GM21390 (cell line): ENCODE measurements around the gene NFKBIZ.

Experiments
- ATAC-seq: cut with Tn5 transposase; IDR thresholded peaks from one replicate; pipeline ENCODE4 v1.9.1; 2021; ENCODE audit not compliant: unreplicated experiment

NFKBIZ gene, protein sequence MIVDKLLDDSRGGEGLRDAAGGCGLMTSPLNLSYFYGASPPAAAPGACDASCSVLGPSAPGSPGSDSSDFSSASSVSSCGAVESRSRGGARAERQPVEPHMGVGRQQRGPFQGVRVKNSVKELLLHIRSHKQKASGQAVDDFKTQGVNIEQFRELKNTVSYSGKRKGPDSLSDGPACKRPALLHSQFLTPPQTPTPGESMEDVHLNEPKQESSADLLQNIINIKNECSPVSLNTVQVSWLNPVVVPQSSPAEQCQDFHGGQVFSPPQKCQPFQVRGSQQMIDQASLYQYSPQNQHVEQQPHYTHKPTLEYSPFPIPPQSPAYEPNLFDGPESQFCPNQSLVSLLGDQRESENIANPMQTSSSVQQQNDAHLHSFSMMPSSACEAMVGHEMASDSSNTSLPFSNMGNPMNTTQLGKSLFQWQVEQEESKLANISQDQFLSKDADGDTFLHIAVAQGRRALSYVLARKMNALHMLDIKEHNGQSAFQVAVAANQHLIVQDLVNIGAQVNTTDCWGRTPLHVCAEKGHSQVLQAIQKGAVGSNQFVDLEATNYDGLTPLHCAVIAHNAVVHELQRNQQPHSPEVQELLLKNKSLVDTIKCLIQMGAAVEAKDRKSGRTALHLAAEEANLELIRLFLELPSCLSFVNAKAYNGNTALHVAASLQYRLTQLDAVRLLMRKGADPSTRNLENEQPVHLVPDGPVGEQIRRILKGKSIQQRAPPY

DNA sequence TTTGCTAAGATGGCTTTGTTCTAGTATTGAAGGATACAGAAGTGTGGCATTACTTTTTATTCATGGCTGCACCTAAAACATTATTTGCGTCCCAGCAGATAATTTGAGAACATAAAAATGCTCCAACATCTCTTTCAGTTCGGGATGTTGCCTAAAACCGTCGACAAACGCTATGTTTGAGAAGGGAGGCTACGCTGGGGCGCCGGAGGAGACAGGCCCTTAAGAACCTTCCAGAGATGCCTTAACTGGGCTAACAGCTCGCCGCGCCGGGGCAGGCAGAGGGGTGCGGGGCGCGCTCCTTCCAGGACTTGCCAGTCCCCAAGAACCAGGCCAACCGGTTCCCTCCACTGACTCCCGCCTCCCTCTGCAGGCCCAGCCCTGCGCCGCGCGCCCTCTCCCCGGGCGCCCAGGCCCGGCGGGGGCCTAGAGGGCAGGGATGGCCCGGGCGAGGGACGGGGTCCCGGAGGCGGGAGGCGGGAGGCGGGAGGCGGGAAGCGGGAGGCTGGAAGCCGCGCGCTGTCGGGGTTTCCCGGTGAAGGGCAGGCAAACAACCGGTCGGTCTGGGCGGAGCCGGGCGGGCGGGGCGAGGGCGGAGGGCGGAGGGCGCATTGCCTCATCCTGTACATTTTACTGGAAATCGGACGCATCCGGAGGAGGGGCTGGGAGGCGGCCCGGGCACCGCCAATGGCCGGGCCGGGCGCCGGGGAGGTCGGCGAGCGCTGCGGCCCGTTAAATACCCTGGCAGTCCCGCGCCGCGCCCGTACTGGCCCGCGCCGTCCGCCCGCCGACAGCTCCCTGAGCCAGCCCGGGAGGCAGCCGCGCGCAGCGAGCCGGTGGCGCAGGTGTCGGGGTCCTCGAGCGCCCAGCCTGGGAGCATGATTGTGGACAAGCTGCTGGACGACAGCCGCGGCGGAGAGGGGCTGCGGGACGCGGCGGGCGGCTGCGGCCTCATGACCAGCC, at the start of gene NFKBIZ:
Gene NFKBIZ, plus strand, starts transcription at position 761 of the 960 bp plus-strand sequence. Its CDS starts 115 bp downstream, at position 876.
- peak; percentile 77 for ATAC-seq

DNA sequence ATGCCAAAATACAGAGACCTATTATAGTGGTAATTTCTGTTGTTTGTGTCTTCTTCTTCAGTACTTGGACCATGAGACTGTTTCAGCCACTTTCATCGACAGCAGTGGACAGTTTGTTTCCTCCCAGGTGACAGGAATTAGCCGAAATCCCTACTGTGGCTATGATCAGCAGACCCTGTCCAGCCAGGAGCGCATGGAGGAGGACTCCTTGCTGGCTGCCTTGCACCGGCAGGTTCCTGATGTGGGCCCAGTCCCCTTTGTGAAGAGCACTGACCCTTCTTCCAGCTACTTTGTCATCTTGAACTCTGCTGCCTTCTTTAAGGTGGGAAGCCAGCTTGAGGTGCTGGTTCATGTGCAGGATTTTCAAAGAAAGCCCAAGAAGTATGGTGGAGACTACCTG, 48.1 kb upstream of the NFKBIZ start:
- no peak for ATAC-seq

DNA sequence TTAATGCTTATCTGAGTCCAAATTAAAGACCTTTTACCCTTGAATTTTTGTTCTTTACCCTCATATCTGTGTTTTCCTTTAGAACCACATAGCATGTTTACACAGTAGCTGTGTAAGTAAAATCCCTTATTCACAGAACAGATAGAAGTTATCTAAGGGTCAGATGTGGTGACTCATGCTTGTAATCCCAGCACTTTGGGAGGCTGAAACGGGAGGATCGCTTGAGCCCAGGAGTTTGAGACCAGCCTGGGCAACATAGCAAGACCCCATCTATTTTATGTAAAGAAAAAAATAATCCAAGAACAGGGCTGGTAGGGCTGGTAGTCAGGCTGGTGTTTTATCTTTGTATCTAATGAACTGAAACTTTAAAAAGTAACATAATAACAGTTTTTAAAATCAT, 47.1 kb upstream of the NFKBIZ start:
- no peak for ATAC-seq

DNA sequence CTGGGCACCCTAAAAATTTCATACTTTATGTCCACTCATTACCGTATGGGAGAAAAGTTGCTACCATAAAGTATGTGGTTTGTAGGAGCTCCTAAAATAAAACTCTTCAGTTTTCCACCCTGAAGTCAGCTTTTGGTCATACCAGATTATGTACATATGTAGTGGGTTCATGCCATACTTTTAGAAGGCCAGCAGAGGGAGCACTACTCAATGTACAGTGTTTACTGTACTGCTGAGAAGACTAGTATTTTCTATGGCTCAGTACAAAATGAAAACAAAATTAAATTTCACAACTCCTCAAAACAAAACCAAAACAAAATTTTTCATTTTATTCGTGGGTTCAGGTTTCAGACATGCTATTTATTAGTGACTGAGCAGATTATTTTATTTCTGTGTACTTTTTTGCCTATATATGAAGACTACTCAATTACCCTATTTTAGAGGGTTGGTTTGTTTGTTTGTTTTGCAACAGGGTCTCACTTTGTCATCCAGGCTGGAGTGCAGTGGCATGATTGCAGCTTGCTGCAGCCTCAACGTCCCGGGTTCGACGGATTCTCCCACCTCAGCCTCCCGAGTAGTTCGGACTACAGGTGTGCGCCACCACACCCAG, 46.0 kb upstream of the NFKBIZ start:
- ATAC-seq: peak; percentile 96

DNA sequence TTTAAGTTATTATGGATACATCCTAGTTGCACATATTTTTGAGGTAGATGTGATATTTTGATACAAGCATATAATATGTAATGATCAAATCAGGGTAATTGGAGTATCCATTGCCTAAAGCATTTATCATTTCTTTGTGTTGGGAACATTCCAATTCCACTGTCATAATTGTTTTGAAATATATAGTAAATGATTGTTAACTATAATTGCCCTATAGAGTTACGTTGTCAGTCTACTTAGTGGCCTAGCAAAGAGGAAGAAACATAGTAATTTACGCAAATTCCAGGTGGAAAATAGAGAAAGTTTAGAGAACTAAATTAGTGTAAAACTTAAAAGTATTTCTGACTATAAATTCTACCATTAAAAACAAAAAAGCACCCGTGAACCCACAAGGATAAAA, 45.4 kb upstream of the NFKBIZ start:
- ATAC-seq: no peak

DNA sequence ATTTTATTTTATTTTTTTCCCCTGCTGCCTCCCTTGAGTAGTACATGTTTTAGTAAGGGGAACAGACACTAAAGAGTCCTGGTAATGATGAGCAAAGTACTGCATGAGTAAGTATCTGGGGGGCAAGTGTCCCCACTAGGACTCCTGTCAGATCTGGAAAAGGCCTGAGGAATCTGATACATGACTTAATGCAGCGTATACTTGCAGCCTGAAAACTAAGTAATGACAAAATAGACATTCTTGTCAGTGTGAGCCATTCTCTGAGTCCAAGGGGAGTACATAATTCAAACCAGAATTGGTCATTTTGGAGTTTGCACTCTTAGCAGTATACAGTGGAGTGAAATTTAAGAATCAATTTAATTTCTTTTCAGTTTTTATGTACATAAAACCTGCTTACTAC, 42.8 kb upstream of the NFKBIZ start:
- no peak for ATAC-seq

DNA sequence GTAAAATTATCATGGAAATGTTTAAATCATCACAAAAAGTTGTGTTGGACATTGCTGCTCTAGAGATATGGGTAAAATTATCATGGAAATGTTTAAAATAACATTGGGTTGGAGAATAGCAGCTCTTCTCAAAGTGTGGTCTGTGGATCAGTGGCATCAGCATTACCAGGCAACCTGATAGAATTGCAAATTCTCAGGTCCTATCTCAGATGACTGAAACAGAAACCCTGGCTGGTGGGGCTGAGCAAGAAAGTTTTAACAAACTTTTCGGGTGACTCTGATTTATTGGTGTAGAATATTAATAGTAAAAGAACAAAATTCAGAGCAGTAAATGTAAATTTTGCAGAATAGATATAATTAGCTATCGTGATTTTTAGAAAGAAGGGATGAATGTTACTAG, 41.4 kb upstream of the NFKBIZ start:
- peak; percentile 63 for ATAC-seq

DNA sequence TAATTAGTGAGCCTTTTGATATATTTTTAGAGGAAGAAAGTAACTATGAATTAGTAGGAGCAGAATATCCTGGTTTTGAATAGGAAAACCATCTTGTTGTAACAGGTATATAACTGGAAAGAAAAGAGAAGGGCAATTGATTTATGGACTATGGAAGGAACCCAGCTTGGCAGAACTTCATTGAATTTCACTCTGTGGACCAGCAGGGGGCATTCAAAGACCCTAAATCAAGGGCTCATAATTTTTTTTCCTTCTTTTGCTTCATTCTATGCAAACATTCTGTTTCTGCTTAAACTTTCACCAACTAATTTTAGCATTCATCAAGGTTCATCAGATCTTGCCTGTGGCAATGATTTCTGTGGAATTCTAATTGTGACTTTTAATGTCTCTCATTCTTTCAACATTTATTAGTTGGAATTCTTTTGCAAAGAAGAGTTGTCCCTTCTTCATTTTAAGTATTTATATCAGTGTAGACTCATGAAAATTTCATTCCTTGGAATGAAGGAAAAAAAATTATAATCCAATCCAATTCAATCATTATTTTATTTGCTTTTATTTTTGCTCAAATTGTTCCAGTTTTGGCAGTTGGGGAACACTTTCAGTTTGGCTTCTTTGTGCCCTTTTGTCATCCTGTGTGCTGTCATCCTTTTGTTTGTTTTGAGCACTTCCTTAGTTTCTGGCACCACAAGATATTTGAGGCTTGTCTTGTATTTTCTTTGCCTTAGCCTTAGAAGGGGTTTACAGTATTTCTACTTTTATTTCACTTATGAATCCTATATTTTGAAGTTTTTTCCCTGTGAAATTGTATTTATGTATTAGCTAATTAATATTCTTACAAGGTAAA, 39.9 kb upstream of the NFKBIZ start:
- no peak for ATAC-seq

DNA sequence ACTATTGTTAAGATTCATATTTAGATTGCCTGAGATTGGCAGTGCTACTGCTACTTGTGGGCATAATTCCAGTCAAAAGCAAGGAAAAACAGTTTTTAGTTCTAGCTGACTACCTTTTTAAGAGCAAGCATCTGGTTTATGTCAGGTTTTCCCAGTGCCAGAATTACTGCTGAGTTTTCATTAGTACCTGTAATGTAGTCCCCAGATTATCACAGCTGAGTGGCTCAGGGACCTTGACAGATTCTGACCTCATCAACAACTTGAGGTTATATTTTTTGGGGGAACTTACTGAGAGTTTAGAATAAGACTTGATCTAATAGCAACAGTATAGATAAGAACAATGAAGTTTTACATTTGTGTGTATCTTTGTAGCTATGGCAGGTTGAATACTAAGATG, 39.3 kb upstream of the NFKBIZ start:
- no peak for ATAC-seq

DNA sequence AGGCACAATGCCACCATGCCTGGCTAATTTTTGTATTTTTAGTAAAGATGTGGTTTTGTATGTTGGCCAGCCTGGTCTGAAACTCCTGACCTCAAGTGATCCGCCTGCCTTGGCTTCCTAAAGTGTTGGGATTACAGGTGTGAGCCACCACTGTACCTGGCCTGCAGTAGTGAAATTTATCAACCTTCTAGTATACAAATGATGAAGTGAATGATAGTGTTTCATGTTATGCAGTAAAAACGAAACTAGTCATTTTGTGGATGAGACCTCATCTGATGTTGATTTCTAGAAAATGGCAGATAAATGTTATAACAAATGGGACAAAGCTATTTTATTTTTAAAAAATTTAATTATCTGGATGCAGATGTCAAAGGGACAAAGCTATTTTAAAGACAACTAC, 37.4 kb upstream of the NFKBIZ start:
- no peak for ATAC-seq

DNA sequence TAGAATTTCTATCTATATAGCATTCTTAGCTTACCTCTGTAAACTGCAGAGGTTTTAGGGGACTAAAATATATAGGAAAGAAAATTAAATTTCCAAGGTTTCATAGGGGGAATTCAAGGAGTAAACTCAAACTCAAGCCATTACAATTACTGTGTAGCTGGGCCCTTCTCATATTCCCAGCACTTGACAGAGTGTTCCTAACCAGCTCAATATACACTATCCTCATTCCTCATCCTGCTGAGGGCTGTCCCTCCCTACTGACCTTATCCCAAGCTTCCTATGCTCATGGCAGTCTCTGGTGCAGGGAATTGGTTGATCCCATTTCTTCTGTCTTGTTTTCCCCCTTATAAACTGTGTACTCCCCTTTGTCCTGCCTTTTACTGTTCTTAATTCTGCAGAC, 36.4 kb upstream of the NFKBIZ start:
- no peak for ATAC-seq

DNA sequence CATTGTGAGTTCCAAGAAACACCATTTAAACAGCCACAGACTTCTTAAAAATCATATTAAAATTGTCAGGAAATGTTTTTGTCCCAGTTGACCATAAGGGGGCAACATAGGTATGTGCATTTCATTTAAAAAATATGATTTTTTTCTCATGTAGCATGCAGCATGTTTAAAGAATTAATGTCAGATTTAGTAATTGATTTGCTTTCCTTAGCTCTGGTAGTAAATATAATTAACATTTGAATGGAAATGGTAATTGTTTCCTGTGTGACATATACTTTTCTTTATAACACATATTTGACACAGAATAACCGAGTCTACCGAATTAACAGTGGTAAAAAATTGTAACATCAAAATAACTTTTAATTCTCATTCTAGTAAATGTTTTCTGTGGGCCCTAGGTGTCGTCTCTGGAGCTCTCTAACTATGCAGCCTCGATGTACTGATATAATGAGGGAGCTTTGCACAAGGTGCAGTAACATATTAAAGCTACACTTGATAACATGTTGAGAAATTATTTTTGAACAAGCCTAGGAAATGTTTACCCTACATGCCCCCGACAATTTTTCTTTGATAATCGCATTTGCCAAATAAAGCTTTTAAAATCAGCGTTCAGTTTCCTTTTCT, 35.4 kb upstream of the NFKBIZ start:
- no peak for ATAC-seq

DNA sequence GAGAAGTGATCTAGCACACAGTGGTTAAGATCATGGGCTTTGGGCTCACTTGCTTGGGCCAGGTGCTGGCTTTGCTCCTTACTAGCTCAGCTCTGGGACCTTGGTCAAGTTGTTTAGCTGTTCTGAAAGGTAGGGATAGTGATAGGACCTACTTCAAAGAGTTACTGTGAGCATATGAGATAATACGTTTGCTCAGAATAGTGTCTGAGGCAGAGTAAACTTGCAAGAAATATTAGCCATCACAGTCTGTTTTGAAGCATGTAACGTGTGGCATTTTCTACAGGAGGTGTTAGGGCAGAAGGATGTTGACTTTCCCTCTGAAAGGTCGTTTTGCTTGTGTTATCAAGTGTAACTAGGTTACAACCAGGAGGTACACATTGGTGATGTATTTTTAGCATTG, 34.5 kb upstream of the NFKBIZ start:
- ATAC-seq: no peak

DNA sequence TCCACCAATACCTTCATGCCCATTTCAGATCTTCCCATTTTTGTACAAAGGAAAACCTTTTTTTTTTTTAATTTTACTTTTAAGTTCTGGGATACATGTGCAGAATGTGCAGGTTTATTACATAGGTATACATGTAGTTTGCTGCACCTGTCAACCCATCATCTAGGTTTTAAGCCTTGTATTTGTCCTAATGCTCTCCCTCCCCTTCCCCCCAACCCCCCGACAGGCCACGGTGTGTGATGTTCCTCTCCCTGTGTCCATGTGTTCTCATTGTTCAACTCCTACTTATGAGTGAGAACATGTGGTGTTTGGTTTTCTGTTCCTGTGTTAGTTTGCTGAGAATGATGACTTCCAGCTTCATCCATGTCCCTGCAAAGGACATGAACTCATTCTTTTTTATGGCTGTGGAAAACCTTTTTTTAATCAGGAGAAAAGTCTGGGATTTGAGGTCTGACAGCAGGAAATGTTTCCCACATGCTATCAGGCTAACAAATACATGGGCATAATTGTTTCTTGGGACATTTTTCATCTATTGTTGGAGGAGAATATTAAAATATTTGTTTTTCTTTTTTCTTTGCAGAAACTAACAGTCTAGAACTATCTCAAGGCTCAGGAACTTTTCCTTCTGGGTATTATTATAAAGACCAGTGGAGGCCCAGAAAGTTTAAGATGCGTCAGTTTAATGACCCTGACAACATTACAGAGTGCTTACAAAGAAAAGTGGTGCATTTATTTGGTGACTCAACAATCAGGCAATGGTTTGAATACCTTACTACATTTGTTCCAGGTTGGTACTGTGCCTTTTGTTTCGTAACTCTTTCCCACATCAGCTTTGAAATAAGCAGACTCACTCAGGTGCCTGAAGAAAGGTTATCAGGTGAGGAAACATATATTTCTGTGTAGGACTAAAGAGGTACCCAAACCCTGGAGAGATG, 32.8 kb upstream of the NFKBIZ start:
- ATAC-seq: no peak

DNA sequence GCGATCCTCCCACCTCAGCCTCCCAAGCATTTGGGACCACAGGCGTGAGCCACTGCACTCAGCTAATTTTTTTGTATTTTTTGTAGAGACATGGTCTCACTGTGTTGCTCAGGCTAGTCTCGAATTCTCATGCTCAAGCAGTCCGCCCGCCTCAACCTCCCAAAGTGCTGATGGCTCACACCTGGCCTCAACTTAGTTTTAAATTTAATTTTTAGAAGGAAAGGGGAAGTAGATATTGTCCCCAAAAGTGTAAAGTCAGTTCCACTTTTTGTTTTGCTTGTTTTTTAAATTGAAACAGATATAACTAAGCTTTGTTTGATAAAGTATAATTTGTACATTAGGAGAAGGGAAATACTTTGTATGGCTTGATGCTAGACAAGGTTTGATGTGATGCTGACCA, 31.3 kb upstream of the NFKBIZ start:
- ATAC-seq: no peak

DNA sequence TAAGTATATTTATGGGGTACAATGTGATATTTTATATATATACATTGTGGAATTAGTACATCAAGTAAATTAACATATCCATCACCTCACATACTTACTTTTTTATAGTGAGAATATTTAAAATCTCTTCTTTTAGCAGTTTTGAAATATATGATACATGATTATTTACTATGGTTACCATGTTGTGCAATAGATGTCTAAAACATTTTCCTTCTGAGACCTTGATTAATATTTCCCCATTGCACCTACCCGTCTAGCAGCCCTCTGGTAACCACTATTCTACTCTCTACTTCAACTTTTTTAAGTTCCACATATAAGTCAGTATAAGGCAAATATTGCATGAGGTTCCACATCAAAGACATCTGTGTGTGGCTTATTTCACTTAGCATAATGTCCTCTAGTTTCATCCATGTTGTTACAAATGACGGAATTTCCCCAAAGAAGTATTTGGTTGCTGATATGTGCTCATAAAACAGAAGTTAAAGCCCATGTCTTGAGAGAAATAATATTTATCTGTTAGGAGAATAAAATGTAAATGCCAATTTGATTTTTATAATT, 29.6 kb upstream of the NFKBIZ start:
- no peak for ATAC-seq

DNA sequence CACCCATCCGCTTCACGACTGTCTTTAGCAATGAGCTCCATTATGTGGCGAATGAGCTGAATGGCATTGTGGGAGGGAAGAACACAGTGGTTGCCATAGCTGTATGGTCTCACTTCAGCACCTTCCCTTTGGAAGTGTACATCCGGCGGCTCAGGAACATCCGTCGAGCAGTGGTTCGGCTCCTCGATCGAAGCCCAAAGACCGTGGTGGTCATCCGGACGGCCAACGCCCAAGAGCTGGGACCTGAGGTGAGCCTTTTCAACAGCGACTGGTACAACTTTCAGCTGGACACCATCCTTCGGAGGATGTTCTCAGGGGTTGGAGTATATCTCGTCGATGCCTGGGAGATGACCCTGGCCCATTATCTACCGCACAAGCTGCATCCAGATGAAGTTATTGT, 27.8 kb upstream of the NFKBIZ start:
- ATAC-seq: no peak

DNA sequence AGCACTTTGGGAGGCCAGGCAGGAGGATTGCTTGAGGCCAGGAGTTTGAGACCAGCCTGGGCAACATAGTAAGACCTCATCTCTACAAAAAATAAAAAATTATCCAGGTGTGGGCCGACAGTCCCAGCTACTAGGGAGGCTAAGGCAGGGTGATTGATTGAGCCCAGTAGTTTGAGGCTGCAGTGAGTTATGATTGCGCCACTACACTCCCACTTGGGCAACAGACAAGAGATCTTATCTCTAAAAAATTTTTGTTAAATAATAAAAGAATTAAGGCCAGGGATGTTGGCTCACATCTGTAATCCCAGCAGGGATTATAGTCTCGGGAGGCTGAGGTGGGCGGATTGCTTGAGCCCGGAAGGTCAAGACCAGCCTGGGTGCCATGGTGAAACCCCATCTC, 25.8 kb upstream of the NFKBIZ start:
- ATAC-seq: no peak
